Heart left ventricle (tissue), 16 donors: ENCODE data around the gene MACF1. TPM values are rescaled to one million over a fixed set of nuclear protein-coding genes. Genes with fewer than 3 reads are reported as not detected.

Source experiments
- ATAC-seq, 4 donors: fragments of 200-7000 bp; cut with Tn5 transposase; one replicate each; pipeline ENCODE4 v1.9.1; 2020 to 2022; ENCODE audit warnings: moderate library complexity in 4 of 4, mild to moderate bottlenecking in 3 of 4, moderate number of reproducible peaks in 1 of 4
- DNase-seq, 5 donors: peaks; one replicate each; pipeline ENCODE4 v3.0.0-alpha.2; 2020
- H3K27ac ChIP-seq, 12 donors: fragments of 200-600 bp; sonication (generic) in 4 of 12; one replicate each; pipeline versions ENCODE4 v1.5.0 to v1.8.0; 2016 to 2022; ENCODE audit warnings: mild to moderate bottlenecking in 2 of 12
- H3K27me3 ChIP-seq, 9 donors: fragments of 200-600 bp; sonication (generic) in 2 of 9; one replicate each; pipeline versions ENCODE4 v1.5.1 to v1.8.0; 2016 to 2022; ENCODE audit warnings: mild to moderate bottlenecking in 3 of 9
- H3K36me3 ChIP-seq, 9 donors: fragments of 200-600 bp; sonication (generic) in 2 of 9; one replicate each; pipeline versions ENCODE4 v1.5.0 to v1.8.0; 2018 to 2022; ENCODE audit warnings: mild to moderate bottlenecking in 2 of 9
- H3K4me1 ChIP-seq, 12 donors: fragments of 200-600 bp; sonication (generic) in 4 of 12; one replicate each; pipeline versions ENCODE4 v1.5.0 to v1.8.0; 2016 to 2022; ENCODE audit warnings: mild to moderate bottlenecking in 3 of 12
- H3K4me3 ChIP-seq, 12 donors: fragments of 200-600 bp; sonication (generic) in 4 of 12; one replicate each; pipeline versions ENCODE4 v1.5.0 to v1.8.0; 2017 to 2022; ENCODE audit warnings: mild to moderate bottlenecking in 9 of 12, moderate library complexity in 4 of 12
- H3K9me3 ChIP-seq, 12 donors: fragments of 200-600 bp; sonication (generic) in 4 of 12; one replicate each; pipeline versions ENCODE4 v1.5.0 to v1.8.0; 2016 to 2022; ENCODE audit warnings: mild to moderate bottlenecking in 1 of 12
- CTCF ChIP-seq, 12 donors: fragments of 200-600 bp; sonication (generic) in 4 of 12; IDR thresholded peaks; one replicate each; pipeline versions ENCODE4 v1.5.0 to v1.8.0; 2018 to 2022; ENCODE audit warnings: antibody characterized with exemption in 12 of 12, mild to moderate bottlenecking in 5 of 12
- POLR2A ChIP-seq, 2 donors: fragments of 450-650 bp; IDR thresholded peaks; one replicate each; pipeline ENCODE4 v1.6.1; 2017; ENCODE audit warnings: antibody characterized with exemption in 2 of 2, mild to moderate bottlenecking in 2 of 2, moderate library complexity in 2 of 2
- WGBS, 4 donors: extraction: QIAGEN DNeasy Blood & Tissue Kit in 2 of 4; methylation state at CpG; one replicate each; pipeline versions ENCODE4 v1.1.5 to v1.1.7; 2013 to 2018; 5-methylcytosine and 5-hydroxymethylcytosine counted together
- intact Hi-C, 10 donors: fragments of 100-400 bp; cut with DNase I; formaldehyde crosslinking; loops; one replicate each; pipeline versions ENCODE4 v1.11.1 to v1.14.2; 2022
- polyA plus RNA-seq, 2 donors: library from polyadenylated mRNA; stranded (reverse); fragments of 200-250 nt; gene quantifications; one replicate each; pipeline ENCODE4 v1.2.3, GENCODE V29; 2013
- total RNA-seq, 9 donors: library from RNA; depleted of rRNA in 2 of 9; stranded (reverse); fragments of >200 nt in 2 of 9; fragmentation: NEBNext Ultra II Directional in 3 of 9; extraction: Animal tissue kit (Norgen Biotek cat#: 25700) in 3 of 9; gene quantifications; one replicate each; pipeline versions ENCODE4 v1.1.0 to v1.2.4, GENCODE V29; 2016 to 2023
- donor health status: ischemic (EF 13 %, LVEDD 7.1; RV severe dilation, severe dysfunction).
- donor health status: healthy with polysubstance abuse.
- donor health status: DM: no; HTN: yes; CAD: no.
- donor health status: DM: no; HTN: no; CAD: no.
- donor health status: ischemic (EF 25% LVEDD 6.9; RV normal size, moderate dysfunction).
- donor health status: ischemic (EF 25% LVEDD 5.7; RV mildly dilated, moderate dysfunction).
- donor health status: healthy.
- donor health status: DM: yes; HTN: yes; CAD: no.
- donor health status: ischemic (EF 35%, LVEDD 5.7; RV mildly dilated, moderate dysfunction).
- donor health status: nonischemic (EF 11% LVEDD 7.7; RV severe dilation, severe dysfunction).
- donor health status: DM: yes; HTN: yes; CAD: no.
- donor health status: PGD.
- donor health status: ischemic (EF 29% LVEDD 5.4; RV normal size, mild dysfunction).
- donor health status: nonischemic (EF 23%, LVEDD 6.1; RV moderate dilation, normal function).

The MACF1 gene
- total and polyA plus RNA-seq, 11 donors: 102 to 436 (median 251) TPM

GRCh38 chr1:39243302-39243701, 38.8 kb downstream of the MACF1 start:
- no peak overlapping the region for H3K4me3 ChIP-seq
- intact Hi-C loops: no loop called here
- no peak overlapping the region for H3K27ac ChIP-seq
- H3K27me3 ChIP-seq: no peaks in the 10 kb centered on the region
- peaks cover 0 to 6% (median 0%) of the 10 kb centered on the region in 9 donors for H3K36me3 ChIP-seq
- no peak for ATAC-seq
- DNase-seq: no peak
- peaks cover 0 to 25% (median 9%) of the 10 kb centered on the region in 12 donors for H3K4me1 ChIP-seq
- TF ChIP-seq POLR2A (IDR thresholded peaks at IDR 0.05) (no peak), CTCF (IDR thresholded peaks at IDR 0.05) (no peak)
- H3K9me3 ChIP-seq: no peaks in the 10 kb centered on the region
- 80 to 92% (median 86%) methylated on average over 2 of the region's 2 CpGs for WGBS, 4 donors

DNA sequence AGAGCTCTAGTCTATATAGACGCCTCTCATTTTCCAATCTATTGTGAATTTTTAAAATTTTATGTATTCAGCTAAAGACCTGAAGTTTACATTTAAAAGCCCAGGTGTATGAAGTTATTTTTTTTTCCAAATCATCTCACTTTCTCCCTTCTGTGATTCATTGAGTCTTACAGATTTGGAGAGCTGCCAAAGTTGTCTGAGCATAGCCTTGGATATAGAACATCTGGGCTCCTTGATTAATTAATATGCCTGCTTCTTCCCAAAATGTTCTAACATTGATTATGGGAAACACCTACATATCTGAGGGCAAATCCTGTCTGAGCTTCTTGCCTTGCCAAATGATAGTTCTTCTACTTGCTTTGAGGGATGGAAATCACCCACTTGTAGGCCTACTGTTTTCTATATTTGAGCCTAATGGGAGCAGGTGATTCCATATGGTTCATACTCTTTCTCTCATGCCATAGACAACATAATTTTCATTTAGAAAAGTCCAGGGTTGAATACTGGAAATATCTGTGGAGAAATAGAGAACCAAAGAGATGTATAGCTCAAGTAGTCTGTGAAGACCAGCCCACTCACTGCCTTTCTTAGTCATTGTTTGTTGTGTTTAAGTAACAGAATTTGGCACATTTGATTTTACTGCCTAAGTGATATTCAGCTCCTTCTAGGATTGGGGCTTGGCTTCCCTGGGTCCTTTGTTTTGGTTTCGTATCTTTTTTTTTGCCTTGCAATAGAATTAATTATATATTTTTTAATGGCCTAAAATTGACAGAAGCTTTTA, 46.2 kb downstream of the MACF1 start:
- no peak for TF ChIP-seq POLR2A (IDR thresholded peaks at IDR 0.05)
- no peak for TF ChIP-seq CTCF (IDR thresholded peaks at IDR 0.05)
- 85 to 96% (median 91%) methylated on average over 2 of the region's 2 CpGs for WGBS, 4 donors
- Histone ChIP-seq H3K27ac (peak overlapping the region in 1 of 12 donors; percentile 35), H3K4me1 (peaks cover 0 to 31% (median 17%) of the 10 kb centered on the region in 12 donors), H3K4me3 (no peak overlapping the region), H3K9me3 (no peaks in the 10 kb centered on the region), H3K27me3 (no peaks in the 10 kb centered on the region), H3K36me3 (peaks cover 0 to 65% (median 42%) of the 10 kb centered on the region in 9 donors)
- intact Hi-C loops: loop anchor here in 1 of 10 donors (5.0 kb wide), 1 partner anchor 53 kb away; no protein-coding TSS in a partner anchor
- no peak for DNase-seq
- ATAC-seq: no peak

GRCh38 chr1:39255222-39255621, 50.7 kb downstream of the MACF1 start:
- H3K4me3 ChIP-seq: no peak overlapping the region
- peaks cover 0 to 94% (median 60%) of the 10 kb centered on the region in 9 donors for H3K36me3 ChIP-seq
- DNase-seq: no peak
- H3K9me3 ChIP-seq: no peaks in the 10 kb centered on the region
- intact Hi-C loops: loop anchor here in 5 of 10 donors (5.0 kb wide), 5 partner anchors 43 to 158 kb away; no protein-coding TSS in a partner anchor
- H3K27ac ChIP-seq: peak overlapping the region in 4 of 12 donors; percentile 13 to 61 (median 19)
- ATAC-seq: peak in 1 of 4 donors; percentile 33
- TF ChIP-seq POLR2A (IDR thresholded peaks at IDR 0.05) (no peak), CTCF (IDR thresholded peaks at IDR 0.05) (no peak)
- 22 to 37% (median 30%) methylated on average over 1 of the region's 1 CpG for WGBS, 4 donors
- no peaks in the 10 kb centered on the region for H3K27me3 ChIP-seq
- peaks cover 0 to 49% (median 20%) of the 10 kb centered on the region in 12 donors for H3K4me1 ChIP-seq
